Measurements from ENCODE around the gene UNC93B1. TPM values are rescaled to one million over a fixed set of nuclear protein-coding genes. Genes with fewer than 3 reads are reported as not detected.

Gene UNC93B1
- total RNA-seq, 1 donor: 17.2 TPM

DNA sequence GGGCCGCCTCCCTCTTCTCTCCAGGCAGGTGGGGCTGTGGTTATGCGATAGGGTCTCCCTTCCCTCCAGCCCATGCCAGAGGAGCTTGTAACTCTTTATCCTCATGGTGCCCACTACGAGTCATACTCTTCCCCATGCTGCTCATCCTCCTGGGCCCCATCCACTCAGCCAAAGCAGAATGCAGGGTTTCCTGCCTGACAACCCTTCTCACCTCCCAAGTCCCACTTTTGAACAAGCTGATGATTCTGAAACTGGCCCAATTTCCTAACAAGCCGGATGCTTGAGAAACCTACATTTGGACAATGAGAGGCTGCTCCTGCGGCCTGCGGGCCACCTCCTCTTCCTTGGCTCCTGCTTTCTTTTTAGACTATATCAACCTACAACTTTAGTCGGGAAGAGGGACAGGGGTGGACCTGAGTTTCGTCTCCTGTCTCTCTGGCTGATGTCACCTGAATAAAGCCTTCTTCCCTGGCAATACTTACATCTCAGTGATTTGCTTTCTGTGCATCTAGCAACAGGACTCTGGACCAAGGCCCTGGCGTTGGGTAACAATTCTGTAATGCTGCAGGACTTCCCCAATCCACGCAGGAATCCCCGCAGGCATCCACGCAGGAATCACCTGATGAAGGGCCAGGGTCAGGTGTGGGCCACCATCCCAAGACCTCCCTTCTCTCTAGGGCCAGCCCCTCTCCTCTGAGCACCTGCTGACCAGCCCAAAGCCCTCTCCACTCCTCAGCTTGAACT is 25.1 kb upstream of the UNC93B1 start:
- no peak overlapping the region for H3K4me3 ChIP-seq (ENCODE audit: low read depth, low read length)
- TF ChIP-seq, protein P1, sequence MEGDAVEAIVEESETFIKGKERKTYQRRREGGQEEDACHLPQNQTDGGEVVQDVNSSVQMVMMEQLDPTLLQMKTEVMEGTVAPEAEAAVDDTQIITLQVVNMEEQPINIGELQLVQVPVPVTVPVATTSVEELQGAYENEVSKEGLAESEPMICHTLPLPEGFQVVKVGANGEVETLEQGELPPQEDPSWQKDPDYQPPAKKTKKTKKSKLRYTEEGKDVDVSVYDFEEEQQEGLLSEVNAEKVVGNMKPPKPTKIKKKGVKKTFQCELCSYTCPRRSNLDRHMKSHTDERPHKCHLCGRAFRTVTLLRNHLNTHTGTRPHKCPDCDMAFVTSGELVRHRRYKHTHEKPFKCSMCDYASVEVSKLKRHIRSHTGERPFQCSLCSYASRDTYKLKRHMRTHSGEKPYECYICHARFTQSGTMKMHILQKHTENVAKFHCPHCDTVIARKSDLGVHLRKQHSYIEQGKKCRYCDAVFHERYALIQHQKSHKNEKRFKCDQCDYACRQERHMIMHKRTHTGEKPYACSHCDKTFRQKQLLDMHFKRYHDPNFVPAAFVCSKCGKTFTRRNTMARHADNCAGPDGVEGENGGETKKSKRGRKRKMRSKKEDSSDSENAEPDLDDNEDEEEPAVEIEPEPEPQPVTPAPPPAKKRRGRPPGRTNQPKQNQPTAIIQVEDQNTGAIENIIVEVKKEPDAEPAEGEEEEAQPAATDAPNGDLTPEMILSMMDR (IDR thresholded peaks at IDR 0.05; ENCODE audit: insufficient read depth, low read length): no peak
- no peak for DNase-seq (ENCODE audit: low read depth)

- no peak for DNase-seq (ENCODE audit: low read depth)
Measured at GRCh38 chr11:68027667-68028066, 23.8 kb upstream of the UNC93B1 start.

DNA sequence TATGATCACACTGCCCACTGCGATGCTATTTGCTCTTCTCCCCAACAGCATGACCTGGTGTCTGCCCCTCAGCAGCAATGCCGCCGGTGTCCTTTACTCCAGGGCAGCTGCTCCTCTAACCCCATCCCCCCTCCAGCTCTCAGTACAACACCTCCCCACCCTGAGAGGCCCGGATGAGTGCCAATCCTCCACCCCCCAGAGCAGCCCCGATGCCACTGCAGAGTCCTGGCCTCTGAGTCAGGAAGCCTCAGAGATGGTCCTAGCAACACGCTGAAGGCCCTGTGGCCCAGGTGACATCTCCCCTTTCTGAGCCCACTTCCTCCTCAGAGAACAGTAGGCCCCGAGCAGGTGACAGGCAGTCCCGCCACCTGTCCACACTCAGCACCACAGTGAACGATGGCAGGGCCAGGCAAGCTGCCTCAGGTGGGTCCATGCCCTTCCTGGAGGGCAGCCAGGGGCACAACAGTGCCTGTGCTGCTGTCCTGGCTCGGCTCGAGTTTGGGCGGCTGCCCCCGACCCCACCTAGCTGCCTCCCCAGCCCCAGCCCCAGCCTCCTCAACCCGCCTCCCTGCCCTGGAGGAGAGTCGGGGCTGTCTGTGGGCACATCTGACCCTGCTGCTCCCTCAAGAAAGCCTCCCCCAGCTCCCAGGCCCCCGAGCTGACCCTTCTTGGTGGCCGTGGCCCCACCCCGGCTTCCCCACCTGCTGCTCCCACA is 22.7 kb upstream of the UNC93B1 start:
- no peak for DNase-seq (ENCODE audit: low read depth)
- H3K4me3 ChIP-seq (ENCODE audit: low read depth, low read length): no peak overlapping the region
- TF ChIP-seq, protein P1 (IDR thresholded peaks at IDR 0.05; ENCODE audit: insufficient read depth, low read length): no peak

More at GRCh38 chr11:68027667-68028066, 23.8 kb upstream of the UNC93B1 start:
- no peak overlapping the region for H3K4me3 ChIP-seq (ENCODE audit: low read depth, low read length)
- TF ChIP-seq, protein P1 (IDR thresholded peaks at IDR 0.05; ENCODE audit: insufficient read depth, low read length): no peak

DNA sequence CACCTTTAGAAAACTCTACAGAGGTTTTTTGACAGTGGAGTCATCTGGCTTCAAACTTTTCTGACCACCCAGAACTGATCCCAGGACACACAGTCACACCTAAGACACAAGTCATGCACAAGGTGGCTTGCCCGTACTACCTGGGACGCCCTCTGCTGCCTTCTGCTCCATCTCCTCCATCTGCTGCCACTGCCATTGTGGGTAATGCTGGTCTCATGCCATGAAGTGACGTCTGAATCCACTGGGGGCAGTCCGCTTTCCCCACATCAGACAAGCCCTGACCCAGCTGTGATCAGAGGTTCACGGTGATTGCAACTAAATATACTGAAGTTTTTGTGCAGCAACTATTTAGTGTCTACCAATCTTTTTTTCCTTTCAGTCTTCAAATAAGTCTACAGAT is 21.1 kb upstream of the UNC93B1 start:
- no peak overlapping the region for H3K4me3 ChIP-seq (ENCODE audit: low read depth, low read length)
- TF ChIP-seq, protein P1 (IDR thresholded peaks at IDR 0.05; ENCODE audit: insufficient read depth, low read length): no peak
- DNase-seq (ENCODE audit: low read depth): no peak

DNA sequence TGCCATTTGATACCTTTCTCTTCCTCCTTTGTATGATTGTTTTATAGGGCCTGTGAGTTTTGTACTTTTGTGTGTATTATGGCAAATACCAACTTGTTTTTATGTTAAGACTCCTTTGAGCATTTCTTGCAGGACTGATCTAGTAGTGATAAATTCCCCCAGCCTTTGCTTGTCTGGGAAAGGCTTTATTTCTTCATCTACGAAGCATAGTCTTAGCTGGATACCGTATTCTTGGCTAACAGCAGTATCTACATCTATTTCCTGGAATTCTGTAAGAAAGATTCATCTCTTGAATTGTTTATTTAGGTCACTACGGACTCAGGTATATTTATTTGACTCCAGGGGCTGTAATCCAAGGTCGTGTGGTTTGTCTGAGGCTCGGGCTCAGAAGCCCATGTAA is 20.6 kb upstream of the UNC93B1 start:
- DNase-seq (ENCODE audit: low read depth): no peak
- TF ChIP-seq, protein P1 (IDR thresholded peaks at IDR 0.05; ENCODE audit: insufficient read depth, low read length): no peak
- no peak overlapping the region for H3K4me3 ChIP-seq (ENCODE audit: low read depth, low read length)

DNA sequence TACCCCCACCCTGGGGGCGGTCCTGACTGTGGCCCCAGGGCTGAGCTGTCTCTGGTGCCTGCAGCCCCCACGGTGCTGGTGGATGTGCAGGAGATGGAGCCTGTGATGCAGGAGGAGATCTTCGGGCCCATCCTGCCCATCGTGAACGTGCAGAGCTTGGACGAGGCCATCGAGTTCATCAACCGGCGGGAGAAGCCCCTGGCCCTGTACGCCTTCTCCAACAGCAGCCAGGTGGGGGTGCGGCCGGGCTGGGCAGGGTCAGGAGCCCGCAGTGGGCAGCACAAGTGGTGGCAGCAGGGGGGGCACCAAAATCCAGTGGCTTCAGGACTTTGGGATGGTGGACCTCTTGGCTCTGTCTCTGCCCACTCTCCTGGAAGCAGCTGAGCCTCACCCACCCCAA is 18.6 kb upstream of the UNC93B1 start:
- H3K4me3 ChIP-seq (ENCODE audit: low read depth, low read length): no peak overlapping the region
- TF ChIP-seq, protein P1 (IDR thresholded peaks at IDR 0.05; ENCODE audit: insufficient read depth, low read length): no peak
- DNase-seq (ENCODE audit: low read depth): no peak

All from fibroblast of the aortic adventitia (primary cell).